RWPE2 (cell line): ENCODE results near the gene SLC66A2.

Source experiments
- ATAC-seq: fragments of 200-7000 bp; cut with Tn5 transposase; 3 replicates; pipeline ENCODE4 v1.9.1; 2021; ENCODE audit warnings: low read depth
- DNase-seq: peaks from one replicate; pipeline ENCODE4 v3.0.0-alpha.2; 2020; ENCODE audit warnings: low spot score
- H3K27ac ChIP-seq: fragments of 450-650 bp; 2 replicates; pipeline ENCODE4 v1.5.1; 2017; ENCODE audit warnings: mild to moderate bottlenecking; ENCODE audit not compliant: poor library complexity, severe bottlenecking
- H3K27me3 ChIP-seq: fragments of 250-450 bp; sonication (Bioruptor Pico); 2 replicates; pipeline ENCODE4 v1.5.1; 2021; ENCODE audit warnings: mild to moderate bottlenecking, moderate library complexity; ENCODE audit not compliant: insufficient read depth, poor library complexity, severe bottlenecking
- H3K36me3 ChIP-seq: fragments of 250-450 bp; sonication (Bioruptor Pico); 2 replicates; pipeline ENCODE4 v1.5.1; 2020; ENCODE audit warnings: low read depth, mild to moderate bottlenecking, moderate library complexity
- H3K4me1 ChIP-seq: fragments of 250-450 bp; sonication (Bioruptor Pico); 2 replicates; pipeline ENCODE4 v1.5.1; 2021; ENCODE audit warnings: mild to moderate bottlenecking, moderate library complexity; ENCODE audit not compliant: insufficient read depth, poor library complexity, severe bottlenecking
- H3K4me3 ChIP-seq: fragments of 250-450 bp; sonication (Bioruptor Pico); 2 replicates; pipeline ENCODE4 v1.5.1; 2021; ENCODE audit warnings: mild to moderate bottlenecking, moderate library complexity; ENCODE audit not compliant: severe bottlenecking
- H3K9me3 ChIP-seq: fragments of 250-450 bp; sonication (Bioruptor Pico); 2 replicates; pipeline ENCODE4 v1.5.1; 2021; ENCODE audit warnings: mild to moderate bottlenecking, moderate library complexity; ENCODE audit not compliant: severe bottlenecking
- TF ChIP-seq, protein P1 (sequence below): fragments of 450-650 bp; IDR thresholded peaks from one replicate; pipeline ENCODE4 v1.5.1; 2017; ENCODE audit warnings: mild to moderate bottlenecking, moderate library complexity; ENCODE audit not compliant: poor library complexity, severe bottlenecking

SLC66A2 gene

DNA sequence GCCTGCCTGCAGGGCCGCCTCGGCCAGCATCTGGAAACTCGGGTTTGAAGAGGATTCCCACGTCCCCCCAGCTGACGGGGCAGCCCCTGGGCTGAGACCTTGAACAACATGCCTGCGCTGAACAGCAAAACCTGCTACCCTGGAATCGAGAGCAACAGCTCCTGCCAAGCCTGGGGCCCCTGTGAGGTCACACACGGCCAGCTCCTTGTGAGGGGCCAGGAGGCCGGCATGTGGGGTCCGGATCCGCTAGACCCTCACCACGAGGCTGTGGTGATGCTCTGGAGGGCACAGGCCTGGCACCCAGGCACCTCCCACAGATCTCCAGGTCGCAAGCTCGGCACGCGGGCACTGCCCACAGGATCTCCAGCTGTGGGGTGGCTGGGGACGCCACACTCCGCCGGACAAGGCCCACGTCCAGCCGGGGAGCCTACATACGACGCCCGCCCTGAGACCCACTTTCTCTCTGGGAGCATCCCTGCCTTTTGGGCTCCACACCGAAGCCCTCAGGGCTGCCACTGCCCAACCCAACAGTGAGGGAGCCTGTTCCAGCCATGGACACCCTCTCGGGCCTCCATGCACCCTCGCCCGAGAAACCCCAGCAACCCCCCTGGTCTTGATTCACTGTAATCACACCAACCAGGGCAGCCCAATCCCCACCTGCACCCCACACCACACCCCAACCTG lies 34.1 kb downstream of the SLC66A2 start:
- Histone ChIP-seq H3K4me3 (no peak overlapping the region), H3K27ac (no peak overlapping the region), H3K9me3 (no peaks in the 10 kb centered on the region), H3K4me1 (no peaks in the 10 kb centered on the region), H3K27me3 (no peaks in the 10 kb centered on the region), H3K36me3 (peaks cover 5% of the 10 kb centered on the region)
- DNase-seq (peak; percentile 52), ATAC-seq (no peak)
- TF ChIP-seq, protein P1, sequence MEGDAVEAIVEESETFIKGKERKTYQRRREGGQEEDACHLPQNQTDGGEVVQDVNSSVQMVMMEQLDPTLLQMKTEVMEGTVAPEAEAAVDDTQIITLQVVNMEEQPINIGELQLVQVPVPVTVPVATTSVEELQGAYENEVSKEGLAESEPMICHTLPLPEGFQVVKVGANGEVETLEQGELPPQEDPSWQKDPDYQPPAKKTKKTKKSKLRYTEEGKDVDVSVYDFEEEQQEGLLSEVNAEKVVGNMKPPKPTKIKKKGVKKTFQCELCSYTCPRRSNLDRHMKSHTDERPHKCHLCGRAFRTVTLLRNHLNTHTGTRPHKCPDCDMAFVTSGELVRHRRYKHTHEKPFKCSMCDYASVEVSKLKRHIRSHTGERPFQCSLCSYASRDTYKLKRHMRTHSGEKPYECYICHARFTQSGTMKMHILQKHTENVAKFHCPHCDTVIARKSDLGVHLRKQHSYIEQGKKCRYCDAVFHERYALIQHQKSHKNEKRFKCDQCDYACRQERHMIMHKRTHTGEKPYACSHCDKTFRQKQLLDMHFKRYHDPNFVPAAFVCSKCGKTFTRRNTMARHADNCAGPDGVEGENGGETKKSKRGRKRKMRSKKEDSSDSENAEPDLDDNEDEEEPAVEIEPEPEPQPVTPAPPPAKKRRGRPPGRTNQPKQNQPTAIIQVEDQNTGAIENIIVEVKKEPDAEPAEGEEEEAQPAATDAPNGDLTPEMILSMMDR, result no peak

DNA sequence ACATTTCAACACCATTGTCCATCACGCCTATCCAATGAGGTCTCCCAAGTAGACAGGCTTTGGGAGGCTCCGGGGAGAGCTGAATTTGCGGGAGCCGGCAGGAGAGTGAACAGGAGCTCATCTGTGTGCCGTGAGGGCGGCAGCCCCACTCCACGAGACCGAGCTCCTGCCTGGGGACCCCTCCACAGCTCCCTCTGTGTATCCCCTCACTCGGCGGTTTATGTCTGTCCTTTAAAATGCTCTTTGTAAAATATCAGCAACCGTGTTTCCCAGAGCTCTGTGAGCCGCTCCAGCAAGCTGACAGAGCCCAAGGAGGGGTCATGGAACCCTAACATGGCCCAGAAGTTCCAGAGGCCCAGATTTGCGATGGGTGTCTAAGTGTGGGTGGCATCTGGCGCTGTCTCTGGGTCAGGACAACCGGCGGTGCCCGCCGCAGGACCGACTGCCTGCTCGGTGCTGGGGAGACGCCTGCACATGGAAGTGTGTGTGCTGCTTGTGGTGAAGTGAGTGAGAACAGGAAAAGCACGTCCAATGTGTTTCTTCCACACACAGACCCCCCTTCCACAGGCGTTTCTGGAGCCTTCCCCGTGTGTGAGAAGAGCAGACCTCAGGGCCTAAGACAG lies 34.8 kb downstream of the SLC66A2 start:
- no peak for ATAC-seq
- H3K4me3 ChIP-seq, result no peak overlapping the region
- no peak overlapping the region for H3K27ac ChIP-seq
- no peaks in the 10 kb centered on the region for H3K9me3 ChIP-seq
- TF ChIP-seq, protein P1, result no peak
- H3K27me3 ChIP-seq, result no peaks in the 10 kb centered on the region
- no peak for DNase-seq
- peaks cover 5% of the 10 kb centered on the region for H3K36me3 ChIP-seq
- H3K4me1 ChIP-seq, result no peaks in the 10 kb centered on the region

DNA sequence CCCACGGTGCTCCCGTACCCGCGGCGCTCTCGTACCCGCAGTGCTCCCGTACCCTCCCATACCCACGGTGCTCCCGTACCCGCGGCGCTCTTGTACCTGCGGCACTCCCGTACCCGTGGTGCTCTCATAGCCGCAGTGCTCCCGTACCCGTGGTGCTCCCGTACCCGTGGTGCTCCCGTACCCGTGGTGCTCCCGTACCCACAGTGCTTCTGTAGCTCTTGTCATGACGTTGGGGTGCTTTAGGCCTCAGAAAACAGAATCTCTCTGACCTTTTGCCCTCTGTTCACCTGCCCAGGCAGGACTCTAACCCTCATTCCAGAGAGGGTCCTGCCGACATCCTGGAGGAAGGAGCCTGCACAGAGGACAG lies 35.3 kb downstream of the SLC66A2 start:
- Histone ChIP-seq H3K4me3 (no peak overlapping the region), H3K27me3 (no peaks in the 10 kb centered on the region), H3K36me3 (peaks cover 5% of the 10 kb centered on the region), H3K4me1 (no peaks in the 10 kb centered on the region), H3K9me3 (no peaks in the 10 kb centered on the region), H3K27ac (no peak overlapping the region)
- TF ChIP-seq, protein P1, result no peak
- no peak for ATAC-seq
- no peak for DNase-seq

DNA sequence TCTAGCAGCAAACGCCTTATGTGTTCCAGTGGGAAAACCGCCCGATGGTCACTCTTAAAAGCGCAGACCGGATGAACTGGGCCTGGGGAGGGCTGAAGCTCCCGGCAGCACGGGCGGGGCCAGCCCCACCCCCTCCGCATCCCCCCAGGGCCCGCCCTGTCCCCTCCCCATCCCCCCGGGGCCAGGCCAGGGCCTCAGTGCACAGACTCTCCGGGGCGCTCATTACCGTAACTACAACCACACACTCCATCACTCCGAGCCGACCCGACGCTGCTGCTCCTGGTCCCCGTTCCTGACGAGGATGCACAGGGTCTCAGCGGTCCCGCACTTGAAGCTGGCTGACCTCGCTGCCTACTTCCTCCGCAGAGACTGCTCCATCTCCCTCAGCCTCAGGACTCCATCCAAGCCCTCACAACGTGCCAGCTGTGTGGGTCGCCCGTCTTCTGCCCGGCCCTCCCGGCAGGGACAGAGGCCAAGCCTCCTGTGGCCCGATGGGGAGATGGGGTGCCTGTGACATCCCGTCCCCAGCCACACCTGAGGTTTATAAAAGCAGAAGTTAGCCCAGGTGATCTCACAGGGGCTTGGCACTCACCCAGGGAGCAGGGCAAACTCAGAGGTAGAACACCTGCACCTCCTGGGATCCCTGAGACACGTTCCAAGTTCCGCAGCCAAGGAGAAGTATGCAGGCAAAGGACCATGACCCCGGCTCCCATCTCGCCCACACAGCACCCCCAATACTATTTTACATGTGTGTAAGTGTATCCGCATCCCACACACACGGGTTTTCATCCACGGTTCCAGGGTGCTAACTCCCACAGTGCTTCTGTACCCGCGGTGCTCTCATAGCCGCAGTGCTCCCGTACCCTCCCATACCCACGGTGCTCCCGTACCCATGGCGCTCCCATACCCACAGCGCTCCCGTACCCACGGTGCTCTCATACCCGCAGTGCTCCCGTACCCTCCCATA lies 36.0 kb downstream of the SLC66A2 start:
- H3K27ac ChIP-seq, result no peak overlapping the region
- H3K4me1 ChIP-seq, result no peaks in the 10 kb centered on the region
- H3K27me3 ChIP-seq, result no peaks in the 10 kb centered on the region
- TF ChIP-seq, protein P1, result no peak
- DNase-seq, result peak; percentile 66
- ATAC-seq, result no peak
- no peak overlapping the region for H3K4me3 ChIP-seq
- no peaks in the 10 kb centered on the region for H3K9me3 ChIP-seq
- peaks cover 5% of the 10 kb centered on the region for H3K36me3 ChIP-seq
